H1 (cell line): ENCODE results near the gene PDE3A. TPM values are rescaled to one million over a fixed set of nuclear protein-coding genes. Genes with fewer than 3 reads are reported as not detected.

Source experiments
- CTCF ChIA-PET: fragments of 300-600 bp; sonication (Branson Sonifier 250); formaldehyde crosslinking; loops from one replicate; lab custom pipeline; 2021; ENCODE audit not compliant: partially characterized antibody; lab: Charles Lee
- POLR2A ChIA-PET: fragments of 300-600 bp; sonication (Branson Sonifier 250); formaldehyde crosslinking; loops from one replicate; lab custom pipeline; 2021; ENCODE audit warnings: inconsistent platforms; ENCODE audit not compliant: partially characterized antibody; lab: Charles Lee
- DNase-seq, 2 experiments: peaks; one replicate each; pipeline versions ENCODE4 v3.0.0 to v3.0.0-alpha.2; 2010 to 2022; ENCODE audit warnings: low spot score in 2 of 2, low read depth in 1 of 2, mixed read lengths in 1 of 2
- FAIRE-seq: peaks from 2 replicates; lab custom pipeline; 2011; peaks lifted over from hg19 to GRCh38; lab: Jason Lieb, UNC
- H2AFZ ChIP-seq: 2 replicates; pipeline ENCODE4 v1.8.1; 2012; ENCODE audit warnings: low read length, inconsistent platforms
- H2AK5ac ChIP-seq: 2 replicates; pipeline ENCODE4 v1.6.1; 2013; ENCODE audit warnings: low read depth, low read length
- H2BK120ac ChIP-seq: replicated peaks from 2 replicates; pipeline ENCODE3; 2013; ENCODE audit warnings: low read depth, low read length, inconsistent platforms
- H2BK12ac ChIP-seq: 2 replicates; pipeline ENCODE4 v1.6.1; 2013; ENCODE audit warnings: low read depth, low read length
- H2BK15ac ChIP-seq: 2 replicates; pipeline ENCODE4 v1.6.1; 2013; ENCODE audit warnings: low read length
- H2BK20ac ChIP-seq: 2 replicates; pipeline ENCODE4 v1.6.1; 2013; ENCODE audit warnings: low read length
- H2BK5ac ChIP-seq: 2 replicates; pipeline ENCODE4 v1.6.1; 2013; ENCODE audit warnings: low read depth, low read length
- H3K14ac ChIP-seq: 2 replicates; pipeline ENCODE4 v1.6.1; 2013; ENCODE audit warnings: inconsistent platforms; ENCODE audit not compliant: insufficient read length
- H3K18ac ChIP-seq: 2 replicates; pipeline ENCODE4 v1.6.1; 2013; ENCODE audit warnings: low read length; ENCODE audit errors: extremely low read depth
- H3K23ac ChIP-seq: 2 replicates; pipeline ENCODE4 v1.6.1; 2013; ENCODE audit warnings: inconsistent platforms; ENCODE audit not compliant: insufficient read length
- H3K23me2 ChIP-seq: 2 replicates; pipeline ENCODE4 v1.6.1; 2013; ENCODE audit warnings: low read depth, low read length
- H3K27ac ChIP-seq: 2 replicates; pipeline ENCODE4 v1.6.1; 2011; ENCODE audit warnings: low read depth, low read length, inconsistent platforms
- H3K27me3 ChIP-seq, 4 experiments: replicated peaks in 1 of 4; 1 replicate in 1 of 4; 2 replicates in 3 of 4; pipeline versions ENCODE4 v1.6.1 to v1.8.1; 2011 to 2013; ENCODE audit warnings: low read length in 3 of 4, mild to moderate bottlenecking in 3 of 4, inconsistent platforms in 2 of 4, mixed read lengths in 2 of 4, moderate library complexity in 1 of 4; ENCODE audit not compliant: control insufficient read depth in 3 of 4, insufficient read depth in 3 of 4; ENCODE audit errors: extremely low read depth in 1 of 4
- H3K36me3 ChIP-seq, 4 experiments: 2 replicates each; pipeline versions ENCODE4 v1.6.1 to v1.8.1; 2011 to 2013; ENCODE audit warnings: mild to moderate bottlenecking in 4 of 4, low read length in 3 of 4, moderate library complexity in 2 of 4, control low read depth in 1 of 4, inconsistent platforms in 1 of 4; ENCODE audit not compliant: insufficient read depth in 4 of 4, control insufficient read depth in 2 of 4
- H3K4ac ChIP-seq: replicated peaks from 2 replicates; pipeline ENCODE3; 2013; ENCODE audit warnings: low read length, low read depth, mixed read lengths, inconsistent platforms; ENCODE audit not compliant: insufficient read length
- H3K4me1 ChIP-seq, 4 experiments: replicated peaks in 1 of 4; 1 replicate in 1 of 4; 2 replicates in 3 of 4; pipeline versions ENCODE4 v1.6.1 to v1.8.1; 2011 to 2013; ENCODE audit warnings: low read length in 3 of 4, inconsistent platforms in 2 of 4, mixed read lengths in 1 of 4; ENCODE audit not compliant: insufficient read depth in 4 of 4, control insufficient read depth in 3 of 4
- H3K4me2 ChIP-seq, 2 experiments: 2 replicates each; pipeline versions ENCODE4 v1.6.1 to v1.8.1; 2011 to 2013; ENCODE audit warnings: low read depth in 2 of 2, low read length in 2 of 2, control low read depth in 1 of 2, inconsistent platforms in 1 of 2, mild to moderate bottlenecking in 1 of 2; ENCODE audit not compliant: insufficient read depth in 1 of 2
- H3K4me3 ChIP-seq, 4 experiments: fragments of 200-600, 300-600 bp in 1 of 4; sonication (generic), shearing (Covaris generic), sonication (Bioruptor Twin) in 1 of 4; 2 replicates each; pipeline versions ENCODE4 v1.5.1 to v1.8.1; 2011 to 2016; ENCODE audit warnings: low read length in 4 of 4, low read depth in 3 of 4, control low read depth in 2 of 4, inconsistent platforms in 2 of 4, mild to moderate bottlenecking in 2 of 4, mixed read lengths in 1 of 4, moderate library complexity in 1 of 4; ENCODE audit not compliant: insufficient read depth in 2 of 4; ENCODE audit errors: extremely low read depth in 1 of 4
- H3K56ac ChIP-seq: replicated peaks from 2 replicates; pipeline ENCODE3; 2013; ENCODE audit warnings: low read depth, mild to moderate bottlenecking, mixed read lengths, low read length, inconsistent platforms; ENCODE audit not compliant: insufficient read length
- H3K79me1 ChIP-seq: 2 replicates; pipeline ENCODE4 v1.6.1; 2013; ENCODE audit warnings: low read depth, low read length, control low read depth
- H3K79me2 ChIP-seq, 2 experiments: 2 replicates each; pipeline versions ENCODE4 v1.6.1 to v1.8.1; 2012 to 2013; ENCODE audit warnings: low read length in 2 of 2, mild to moderate bottlenecking in 2 of 2, inconsistent platforms in 1 of 2; ENCODE audit not compliant: insufficient read depth in 2 of 2, control insufficient read depth in 1 of 2
- H3K9ac ChIP-seq, 4 experiments: replicated peaks in 1 of 4; 1 replicate in 1 of 4; 2 replicates in 3 of 4; pipeline versions ENCODE4 v1.6.1 to v1.8.1; 2011 to 2013; ENCODE audit warnings: low read depth in 3 of 4, low read length in 3 of 4, control low read depth in 2 of 4, mild to moderate bottlenecking in 2 of 4, moderate library complexity in 2 of 4, inconsistent platforms in 1 of 4; ENCODE audit errors: extremely low read depth in 1 of 4
- H3K9me3 ChIP-seq, 2 experiments: 2 replicates each; pipeline versions ENCODE4 v1.6.1 to v1.8.1; 2012 to 2013; ENCODE audit warnings: mild to moderate bottlenecking in 2 of 2, moderate library complexity in 2 of 2, control low read depth in 1 of 2, inconsistent platforms in 1 of 2, low read depth in 1 of 2, low read length in 1 of 2, mixed read lengths in 1 of 2; ENCODE audit not compliant: insufficient read depth in 2 of 2
- H4K20me1 ChIP-seq, 2 experiments: replicated peaks in 1 of 2; 2 replicates each; pipeline versions ENCODE3 to v1.8.1; 2011 to 2013; ENCODE audit warnings: inconsistent platforms in 2 of 2, low read length in 2 of 2, mild to moderate bottlenecking in 1 of 2; ENCODE audit not compliant: insufficient read depth in 2 of 2, control insufficient read depth in 1 of 2
- H4K5ac ChIP-seq: 2 replicates; pipeline ENCODE4 v1.6.1; 2013; ENCODE audit warnings: low read length, low read depth, mixed read lengths, inconsistent platforms; ENCODE audit not compliant: insufficient read length
- H4K8ac ChIP-seq: 2 replicates; pipeline ENCODE4 v1.8.0; 2013; ENCODE audit warnings: mild to moderate bottlenecking, moderate library complexity, low read length, inconsistent platforms; ENCODE audit not compliant: insufficient read depth; ENCODE audit errors: extremely low read depth
- H4K91ac ChIP-seq: replicated peaks from 2 replicates; pipeline ENCODE3; 2013; ENCODE audit warnings: low read length, mixed read lengths, inconsistent platforms; ENCODE audit not compliant: insufficient read length
- BCL11A ChIP-seq, 2 experiments: IDR thresholded peaks; one replicate each; pipeline ENCODE4 v1.6.1; 2011; ENCODE audit warnings: low read depth in 2 of 2, low read length in 2 of 2, mild to moderate bottlenecking in 2 of 2
- BRCA1 ChIP-seq: IDR thresholded peaks from 2 replicates; pipeline ENCODE4 v1.6.1; 2012; ENCODE audit warnings: low read depth, low read length, improper control_type of control experiment
- CBX8 ChIP-seq: fragments of 300-800, 300-1000 bp; sonication (generic); IDR thresholded peaks from 2 replicates; pipeline ENCODE4 v1.7.1; 2016; ENCODE audit warnings: low read depth, low read length, borderline replicate concordance
- CHD2 ChIP-seq: IDR thresholded peaks from 2 replicates; pipeline ENCODE4 v1.6.1; 2012; ENCODE audit warnings: low read length, improper control_type of control experiment
- CREB1 ChIP-seq: IDR thresholded peaks from 2 replicates; pipeline ENCODE4 v1.6.1; 2012; ENCODE audit warnings: inconsistent platforms
- EZH2 ChIP-seq: fragments of 200-600 bp; sonication (generic); IDR thresholded peaks from 2 replicates; pipeline ENCODE4 v1.7.1; 2012; ENCODE audit warnings: low read depth, mild to moderate bottlenecking, moderate library complexity, low read length, inconsistent platforms; ENCODE audit not compliant: severe bottlenecking
- JUN ChIP-seq: IDR thresholded peaks from 2 replicates; pipeline ENCODE4 v1.6.1; 2011; ENCODE audit warnings: low read depth, mild to moderate bottlenecking, improper control_type of control experiment, low read length
- NRF1 ChIP-seq: IDR thresholded peaks from 2 replicates; pipeline ENCODE4 v1.6.1; 2011; ENCODE audit warnings: mild to moderate bottlenecking, low read depth, low read length, improper control_type of control experiment
- POLR2AphosphoS5 ChIP-seq: IDR thresholded peaks from 2 replicates; pipeline ENCODE4 v1.6.1; 2011; ENCODE audit warnings: low read depth, low read length
- RAD21 ChIP-seq, 2 experiments: IDR thresholded peaks in 1 of 2; conservative IDR thresholded peaks in 1 of 2; 2 replicates each; pipeline ENCODE4 v1.6.1; 2011; ENCODE audit warnings: low read depth in 2 of 2, low read length in 2 of 2, improper control_type of control experiment in 1 of 2, inconsistent platforms in 1 of 2, mild to moderate bottlenecking in 1 of 2, moderate library complexity in 1 of 2
- RXRA ChIP-seq: IDR thresholded peaks from 2 replicates; pipeline ENCODE4 v1.6.1; 2011; ENCODE audit warnings: low read depth, mild to moderate bottlenecking, low read length, moderate library complexity; ENCODE audit not compliant: insufficient read depth
- SIX5 ChIP-seq: IDR thresholded peaks from 2 replicates; pipeline ENCODE4 v1.6.1; 2011; ENCODE audit warnings: mild to moderate bottlenecking, low read depth, low read length
- SRF ChIP-seq: IDR thresholded peaks from 2 replicates; pipeline ENCODE4 v1.6.1; 2011; ENCODE audit warnings: mild to moderate bottlenecking, low read depth, low read length, moderate library complexity
- TBP ChIP-seq: IDR thresholded peaks from 2 replicates; pipeline ENCODE4 v1.6.1; 2011; ENCODE audit warnings: low read depth, low read length, improper control_type of control experiment
- WGBS, 2 experiments: shearing (Covaris generic) in 1 of 2; methylation state at CpG; one replicate each; pipeline versions ENCODE4 v1.1.6 to v1.1.7; 2013 to 2015; ENCODE audit warnings: low lambda C conversion rate in 2 of 2, mixed read lengths in 2 of 2, inconsistent platforms in 1 of 2, low coverage in 1 of 2, missing lambda C conversion rate in 1 of 2; ENCODE audit not compliant: insufficient replicate concordance in 2 of 2, insufficient coverage in 1 of 2, insufficient read length in 1 of 2; ENCODE audit errors: extremely low coverage in 1 of 2, missing lambda C conversion rate in 1 of 2; 5-methylcytosine and 5-hydroxymethylcytosine counted together
- polyA plus RNA-seq, 7 experiments: library from polyadenylated mRNA; depleted of rRNA in 3 of 7; stranded (reverse) in 5 of 7; unstranded in 2 of 7; fragments of >200 nt in 5 of 7; fragments of 200-250 nt in 2 of 7; gene quantifications; 1 replicate in 5 of 7; 2 replicates in 1 of 7; 4 replicates in 1 of 7; pipeline versions ENCODE4 v1.2.1 to v1.2.3, GENCODE V29; 2011 to 2013; ENCODE audit warnings: missing spikeins in 2 of 7, mixed read lengths in 2 of 7
- total RNA-seq: library from RNA; stranded (reverse); fragmentation: NEBNext Ultra II Directional; extraction: Animal tissue kit (Norgen Biotek cat#: 25700); gene quantifications from 2 replicates; pipeline ENCODE4 v1.2.1, GENCODE V29; 2021

PDE3A gene
- total and polyA plus RNA-seq, 2 of the 8 experiments (the other 6 are each of a cell fraction or from before 2014, with no cell fraction given) = 1.4 to 3.4 TPM

DNA sequence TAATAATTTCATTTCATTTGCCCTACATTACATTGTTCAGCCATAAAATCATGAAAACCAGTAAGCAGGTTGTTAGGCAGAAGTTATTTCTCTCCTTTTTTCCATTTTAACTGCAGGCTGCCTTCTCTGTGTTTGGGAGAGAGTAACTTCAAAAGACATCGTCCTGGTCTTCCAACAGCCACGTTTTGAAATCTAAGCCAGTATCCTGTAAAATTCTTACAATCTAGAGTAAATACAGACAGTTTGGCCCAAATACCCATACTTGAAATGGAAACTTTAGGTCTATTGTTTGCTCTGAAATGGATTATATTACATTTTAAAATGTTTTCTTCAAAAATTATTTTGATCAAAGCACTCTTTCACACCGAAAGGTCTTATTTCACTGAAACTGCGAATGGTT, 260.7 kb downstream of the PDE3A start:
- no peaks in the 10 kb centered on the region for H3K27me3 ChIP-seq
- DNase-seq (no peak), FAIRE-seq (no peak)
- H3K4me2 ChIP-seq = no peak overlapping the region
- POLR2A ChIA-PET = no interaction called here
- H2BK20ac ChIP-seq = no peak overlapping the region
- peak overlapping the region; percentile 12; the same call in 1 of the 2 replicates for H2AFZ ChIP-seq
- H3K9ac ChIP-seq = no peak overlapping the region
- no peak overlapping the region for H3K27ac ChIP-seq
- peaks cover 0 to 8% (median 6%) of the 10 kb centered on the region in 4 experiments; a peak in 4 of 7 replicates for H3K4me1 ChIP-seq
- H2BK5ac ChIP-seq = no peak overlapping the region
- no peaks in the 10 kb centered on the region for H3K9me3 ChIP-seq
- H3K23me2 ChIP-seq = no peaks in the 10 kb centered on the region
- no peak overlapping the region for H3K18ac ChIP-seq
- no peak overlapping the region for H4K8ac ChIP-seq
- no peak overlapping the region for H2AK5ac ChIP-seq
- no peak overlapping the region for H3K56ac ChIP-seq
- no peaks in the 10 kb centered on the region for H3K79me2 ChIP-seq
- H2BK12ac ChIP-seq = no peak overlapping the region
- CTCF ChIA-PET = interaction anchor here (1.3 kb wide), 1 partner anchor 142 kb away, joined by 4 read pairs; no protein-coding TSS in a partner anchor
- H4K91ac ChIP-seq = no peak overlapping the region
- H3K79me1 ChIP-seq = no peaks in the 10 kb centered on the region
- no peak overlapping the region for H2BK15ac ChIP-seq
- no peak overlapping the region for H3K4ac ChIP-seq
- H3K14ac ChIP-seq = no peak overlapping the region
- H4K5ac ChIP-seq = no peak overlapping the region
- no peaks in the 10 kb centered on the region for H3K36me3 ChIP-seq
- H3K4me3 ChIP-seq = no peak overlapping the region
- WGBS, 2 experiments = 87% methylated on average over 4 of the region's 4 CpGs; no CpG with 5 or more reads in 1 of the 2 experiments
- H4K20me1 ChIP-seq = no peaks in the 10 kb centered on the region
- H2BK120ac ChIP-seq = no peak overlapping the region
- H3K23ac ChIP-seq = no peak overlapping the region
- TF ChIP-seq BCL11A (IDR thresholded peaks at IDR 0.05; ENCODE audit: low read depth in 2 of 2, low read length in 2 of 2) (no peak), CBX8 (no peak), CHD2 (no peak), BRCA1 (no peak), RAD21 (IDR thresholded peaks at IDR 0.05 in 1 of 2, conservative IDR thresholded peaks at IDR 0.05 in 1 of 2; ENCODE audit: low read depth in 2 of 2, low read length in 2 of 2) (no peak), NRF1 (no peak), EZH2 (no peak), JUN (no peak), TBP (no peak), SRF (no peak), POLR2AphosphoS5 (no peak), RXRA (no peak), CREB1 (no peak), SIX5 (no peak)
